GM21825 (cell line): ENCODE data around the gene CCNDBP1.

Source experiments
- ATAC-seq: cut with Tn5 transposase; IDR thresholded peaks from one replicate; pipeline ENCODE4 v1.9.1; 2021; ENCODE audit warnings: mild to moderate bottlenecking, moderate library complexity; ENCODE audit not compliant: unreplicated experiment

CCNDBP1 gene

DNA sequence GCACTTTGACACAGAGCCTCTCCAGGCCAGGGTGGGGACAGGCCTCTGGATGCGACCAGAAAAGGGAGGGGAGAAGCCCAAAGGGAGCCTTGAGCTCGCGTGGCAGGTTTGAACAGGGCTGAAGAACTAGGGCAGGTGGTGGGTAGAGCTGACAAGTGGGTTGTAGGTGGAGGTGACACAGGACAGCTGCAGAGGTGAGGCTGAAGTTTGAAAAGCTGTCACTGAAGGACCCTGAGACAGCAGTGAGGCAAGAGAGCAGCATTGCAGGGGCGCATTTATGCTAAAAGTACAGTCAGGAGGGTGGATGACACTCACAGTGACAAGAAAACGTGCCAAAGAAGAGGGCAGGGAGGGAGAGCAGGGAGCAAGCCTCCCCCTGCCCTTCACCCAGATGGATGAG is 57.4 kb downstream of the CCNDBP1 start:
- no peak for ATAC-seq

DNA sequence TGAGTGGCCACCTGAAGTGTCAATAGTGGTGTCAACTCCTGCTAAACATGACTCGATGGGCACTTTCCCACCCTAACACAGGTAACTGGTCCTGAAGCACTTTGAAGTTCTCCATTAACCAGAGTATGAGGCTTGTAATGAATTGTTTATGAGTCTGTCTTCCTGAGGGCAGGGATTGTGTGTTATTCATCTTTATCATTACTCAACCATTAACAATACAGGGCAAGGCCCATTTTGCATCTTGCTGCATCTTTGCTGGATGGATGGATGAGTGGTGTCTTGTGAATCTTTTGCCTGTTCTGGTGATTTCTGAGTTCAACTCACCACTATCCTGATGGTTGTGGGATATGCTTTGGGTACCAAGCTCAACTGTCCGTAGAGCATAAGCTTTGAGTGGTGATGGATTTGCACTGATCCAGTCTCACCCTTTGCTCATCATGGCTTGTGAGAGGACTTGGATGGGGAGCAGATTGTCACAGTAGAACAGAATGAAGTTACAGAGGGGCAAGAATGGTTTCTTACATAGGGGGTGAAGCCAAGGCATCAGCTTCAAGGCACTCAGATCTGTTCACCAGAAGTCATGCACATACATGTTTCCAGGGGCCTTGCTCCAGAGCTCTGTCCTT is 57.9 kb downstream of the CCNDBP1 start:
- ATAC-seq: no peak

DNA sequence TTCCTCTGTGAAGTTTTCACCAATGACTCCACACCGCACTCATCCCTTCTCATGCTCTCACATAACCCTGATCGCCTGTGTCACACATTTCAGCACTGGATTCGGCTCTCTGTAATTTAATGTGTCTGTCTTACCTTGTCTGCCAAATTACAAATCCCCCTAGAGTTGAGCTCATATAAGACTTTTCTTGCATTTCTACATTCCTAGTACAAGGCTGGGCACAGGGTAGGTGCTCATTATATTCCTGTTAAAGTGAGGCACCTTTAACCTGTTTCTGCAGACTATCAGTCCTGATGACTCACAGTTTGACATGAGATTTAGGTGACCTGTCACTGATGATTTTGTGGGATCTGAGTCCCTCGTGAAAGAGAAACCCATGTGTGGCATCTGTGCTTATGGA is 58.9 kb downstream of the CCNDBP1 start:
- ATAC-seq: no peak

DNA sequence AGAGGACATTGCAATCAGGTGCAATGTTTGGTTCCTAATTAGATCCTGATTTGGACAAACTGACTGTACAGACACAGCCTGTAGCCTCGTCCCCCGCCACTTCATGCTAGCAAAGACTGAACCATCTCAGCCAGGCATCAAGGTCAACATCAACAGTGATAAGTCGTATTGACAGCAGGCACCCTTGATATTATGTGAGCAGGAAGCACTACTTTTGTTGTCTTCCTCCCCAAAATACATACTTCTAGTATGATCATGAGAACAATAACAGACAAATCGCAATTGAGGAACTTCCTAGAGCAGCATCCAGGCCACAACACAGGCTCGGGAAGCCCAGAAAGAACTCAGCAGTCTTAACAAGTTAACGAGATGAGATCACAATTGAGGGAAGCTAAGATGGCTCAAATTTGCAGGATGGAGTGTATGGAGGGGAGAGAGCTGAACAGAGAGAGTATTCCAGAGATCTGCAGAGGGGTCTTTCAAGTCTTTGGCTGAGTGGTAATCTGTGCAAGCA is 61.1 kb downstream of the CCNDBP1 start:
- ATAC-seq: no peak
